CD8-positive, alpha-beta memory T cell (primary cell): ENCODE results near the gene CACNG4. TPM values are rescaled to one million over a fixed set of nuclear protein-coding genes. Genes with fewer than 3 reads are reported as not detected.
"Not testable (repeated sequence)": the region's sequence is repeated elsewhere in the genome, so short reads cannot be mapped to it uniquely, and the experiment has no call there.

Experiments used
- CTCF ChIA-PET: fragments of 350-600 bp; sonication (Branson Sonifier 250); formaldehyde crosslinking; loops from one replicate; lab custom pipeline; 2021; ENCODE audit warnings: antibody characterized with exemption; lab: Charles Lee
- POLR2A ChIA-PET: fragments of 350-600 bp; sonication (Branson Sonifier 250); formaldehyde crosslinking; loops from one replicate; lab custom pipeline; 2021; ENCODE audit warnings: antibody characterized with exemption; lab: Charles Lee
- DNase-seq, 5 donors: peaks; one replicate each; pipeline versions ENCODE4 v3.0.0 to v3.0.0-alpha.2; 2020 to 2022; ENCODE audit warnings: mixed read lengths in 1 of 5
- H3K27ac ChIP-seq: one replicate; pipeline ENCODE4 v1.7.0; 2013; ENCODE audit warnings: low read depth, mild to moderate bottlenecking, low read length, moderate library complexity
- H3K27me3 ChIP-seq: 2 replicates; pipeline ENCODE4 v1.7.0; 2013; ENCODE audit warnings: low read length, mild to moderate bottlenecking; ENCODE audit not compliant: insufficient read depth, poor library complexity, severe bottlenecking
- H3K36me3 ChIP-seq: 2 replicates; pipeline ENCODE4 v1.7.0; 2013; ENCODE audit warnings: mild to moderate bottlenecking, low read length, moderate library complexity; ENCODE audit not compliant: insufficient read depth
- H3K4me1 ChIP-seq: 2 replicates; pipeline ENCODE4 v1.7.0; 2013; ENCODE audit warnings: mild to moderate bottlenecking, low read length, moderate library complexity; ENCODE audit not compliant: insufficient read depth
- H3K4me3 ChIP-seq: 2 replicates; pipeline ENCODE4 v1.7.0; 2013; ENCODE audit warnings: mild to moderate bottlenecking, low read length
- H3K9me3 ChIP-seq: 2 replicates; pipeline ENCODE4 v1.7.0; 2013; ENCODE audit warnings: mild to moderate bottlenecking, low read length
- H3K27ac Mint-ChIP-seq, 8 donors: one replicate each; pipeline ENCODE4 v1.8.0; 2020 to 2021; ENCODE audit warnings: mixed read lengths in 8 of 8, mild to moderate bottlenecking in 6 of 8, inconsistent platforms in 3 of 8, moderate library complexity in 3 of 8
- H3K27me3 Mint-ChIP-seq, 2 donors: one replicate each; pipeline ENCODE4 v1.8.0; 2020 to 2021; ENCODE audit warnings: mixed read lengths in 2 of 2, mild to moderate bottlenecking in 1 of 2, moderate library complexity in 1 of 2
- H3K36me3 Mint-ChIP-seq, 3 donors: one replicate each; pipeline ENCODE4 v1.8.0; 2020 to 2021; ENCODE audit warnings: mixed read lengths in 3 of 3, inconsistent platforms in 1 of 3, mild to moderate bottlenecking in 1 of 3
- H3K4me1 Mint-ChIP-seq, 3 donors: one replicate each; pipeline ENCODE4 v1.8.0; 2020 to 2021; ENCODE audit warnings: mixed read lengths in 3 of 3, inconsistent platforms in 1 of 3, mild to moderate bottlenecking in 1 of 3
- H3K4me3 Mint-ChIP-seq, 7 donors: one replicate each; pipeline ENCODE4 v1.8.0; 2020 to 2021; ENCODE audit warnings: mixed read lengths in 7 of 7, mild to moderate bottlenecking in 6 of 7, moderate library complexity in 4 of 7, inconsistent platforms in 2 of 7
- H3K9me3 Mint-ChIP-seq, 5 donors: one replicate each; pipeline ENCODE4 v1.8.0; 2020 to 2022; ENCODE audit warnings: mixed read lengths in 5 of 5, mild to moderate bottlenecking in 3 of 5, moderate library complexity in 2 of 5, inconsistent platforms in 1 of 5
- polyA plus RNA-seq: library from polyadenylated mRNA; unstranded; fragments of 300-500 nt; fragmentation: Illumina TruSeq; gene quantifications from one replicate; pipeline ENCODE4 v1.2.3, GENCODE V29; 2021
- total RNA-seq, 2 experiments: library from RNA; stranded (reverse); gene quantifications; one replicate each; pipeline ENCODE4 v1.2.3, GENCODE V29; 2021

CACNG4 gene
- total and polyA plus RNA-seq, 3 experiments from 2014 or later: not detected

GRCh38 chr17:67032985-67033384 lies 68.5 kb downstream of the CACNG4 start:
- DNase-seq: no peak
- H3K9me3 ChIP-seq: no peaks in the 10 kb centered on the region
- ChIA-PET CTCF (no interaction called here), POLR2A (no interaction called here)
- H3K4me3 Mint-ChIP-seq: no peak overlapping the region
- no peaks in the 10 kb centered on the region for H3K36me3 Mint-ChIP-seq
- H3K27ac Mint-ChIP-seq: no peak overlapping the region
- no peaks in the 10 kb centered on the region for H3K36me3 ChIP-seq
- H3K9me3 Mint-ChIP-seq: no peaks in the 10 kb centered on the region
- no peak overlapping the region for H3K27ac ChIP-seq
- no peaks in the 10 kb centered on the region for H3K4me1 ChIP-seq
- H3K4me3 ChIP-seq: no peak overlapping the region
- no peaks in the 10 kb centered on the region for H3K27me3 ChIP-seq
- H3K27me3 Mint-ChIP-seq: peaks cover 12 to 15% of the 10 kb centered on the region in 2 donors
- H3K4me1 Mint-ChIP-seq: no peaks in the 10 kb centered on the region

DNA sequence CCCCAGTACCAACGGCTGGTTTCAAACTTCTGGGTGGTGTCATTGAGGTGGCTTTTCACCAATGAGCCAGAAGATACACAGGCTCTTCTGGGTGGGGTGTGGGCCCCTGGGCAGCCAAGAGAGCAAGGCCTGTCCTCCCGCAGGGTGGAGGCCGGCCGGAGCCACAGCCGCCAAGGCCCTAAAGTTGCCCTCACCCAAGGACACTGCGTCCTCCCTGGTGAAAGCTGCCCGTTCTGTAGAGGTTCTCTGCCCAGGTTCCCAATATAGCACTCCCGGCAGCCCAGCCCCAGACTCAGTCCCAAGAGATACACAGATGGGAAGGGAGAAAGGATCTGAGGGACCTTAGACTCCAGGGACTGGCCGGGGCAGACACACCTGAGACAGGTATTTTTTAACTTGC lies 69.1 kb downstream of the CACNG4 start:
- H3K4me3 ChIP-seq: no peak overlapping the region
- no peak overlapping the region for H3K27ac ChIP-seq
- CTCF ChIA-PET: no interaction called here
- no peak for DNase-seq
- no peaks in the 10 kb centered on the region for H3K9me3 Mint-ChIP-seq
- no peaks in the 10 kb centered on the region for H3K4me1 ChIP-seq
- no peaks in the 10 kb centered on the region for H3K9me3 ChIP-seq
- H3K27ac Mint-ChIP-seq: no peak overlapping the region
- H3K36me3 Mint-ChIP-seq: no peaks in the 10 kb centered on the region
- POLR2A ChIA-PET: no interaction called here
- peaks cover 11 to 15% of the 10 kb centered on the region in 2 donors for H3K27me3 Mint-ChIP-seq
- H3K4me3 Mint-ChIP-seq: no peak overlapping the region
- no peaks in the 10 kb centered on the region for H3K27me3 ChIP-seq
- no peaks in the 10 kb centered on the region for H3K4me1 Mint-ChIP-seq
- H3K36me3 ChIP-seq: no peaks in the 10 kb centered on the region

GRCh38 chr17:67035131-67036083 lies 70.9 kb downstream of the CACNG4 start:
- DNase-seq: no peak
- H3K4me1 ChIP-seq: no peaks in the 10 kb centered on the region
- no peaks in the 10 kb centered on the region for H3K36me3 ChIP-seq
- ChIA-PET POLR2A (no interaction called here), CTCF (no interaction called here)
- no peaks in the 10 kb centered on the region for H3K9me3 ChIP-seq
- no peak overlapping the region for H3K27ac Mint-ChIP-seq
- H3K9me3 Mint-ChIP-seq: no peaks in the 10 kb centered on the region
- no peak overlapping the region for H3K4me3 Mint-ChIP-seq
- H3K27me3 ChIP-seq: no peaks in the 10 kb centered on the region
- H3K4me1 Mint-ChIP-seq: no peaks in the 10 kb centered on the region
- peaks cover 9 to 15% of the 10 kb centered on the region in 2 donors for H3K27me3 Mint-ChIP-seq
- H3K4me3 ChIP-seq: no peak overlapping the region
- no peak overlapping the region for H3K27ac ChIP-seq
- H3K36me3 Mint-ChIP-seq: no peaks in the 10 kb centered on the region

GRCh38 chr17:67038861-67039365 lies 74.4 kb downstream of the CACNG4 start:
- ChIA-PET POLR2A (no interaction called here), CTCF (no interaction called here)
- no peak overlapping the region for H3K4me3 Mint-ChIP-seq
- H3K4me1 Mint-ChIP-seq: no peaks in the 10 kb centered on the region
- no peaks in the 10 kb centered on the region for H3K9me3 Mint-ChIP-seq
- H3K36me3 Mint-ChIP-seq: no peaks in the 10 kb centered on the region
- no peaks in the 10 kb centered on the region for H3K27me3 ChIP-seq
- no peak for DNase-seq
- H3K4me3 ChIP-seq: no peak overlapping the region
- H3K4me1 ChIP-seq: no peaks in the 10 kb centered on the region
- H3K27ac ChIP-seq: no peak overlapping the region
- no peak overlapping the region for H3K27ac Mint-ChIP-seq
- H3K9me3 ChIP-seq: no peaks in the 10 kb centered on the region
- H3K27me3 Mint-ChIP-seq: peaks cover 15% of the 10 kb centered on the region in 2 donors
- no peaks in the 10 kb centered on the region for H3K36me3 ChIP-seq

DNA sequence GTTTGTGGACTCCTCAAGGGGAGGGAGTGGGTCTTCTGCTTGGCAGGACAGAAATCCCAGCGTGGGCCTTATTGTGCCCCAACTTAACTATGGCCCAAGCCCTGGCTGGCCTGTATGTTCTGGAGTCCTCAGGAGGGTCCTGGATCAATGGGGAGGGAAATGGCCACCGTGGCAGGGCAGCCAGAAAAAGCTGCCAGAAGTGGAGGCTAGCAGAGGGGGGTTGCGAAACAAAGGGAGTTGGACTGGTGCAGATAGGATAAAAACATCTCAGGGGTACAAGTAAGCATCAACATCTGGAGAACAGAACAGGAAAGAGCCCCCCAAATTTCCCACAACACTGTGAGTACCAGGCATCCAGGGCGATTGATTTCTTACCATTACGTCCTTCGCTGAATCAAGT lies 76.1 kb downstream of the CACNG4 start:
- ChIA-PET POLR2A (no interaction called here), CTCF (no interaction called here)
- Mint-ChIP-seq H3K27ac (peak overlapping the region in 1 of 8 donors; percentile 34), H3K4me3 (no peak overlapping the region), H3K9me3 (no peaks in the 10 kb centered on the region), H3K36me3 (no peaks in the 10 kb centered on the region), H3K27me3 (peaks cover 11 to 15% of the 10 kb centered on the region in 2 donors), H3K4me1 (no peaks in the 10 kb centered on the region)
- Histone ChIP-seq H3K27me3 (no peaks in the 10 kb centered on the region), H3K4me3 (no peak overlapping the region), H3K27ac (no peak overlapping the region), H3K4me1 (no peaks in the 10 kb centered on the region), H3K36me3 (no peaks in the 10 kb centered on the region), H3K9me3 (no peaks in the 10 kb centered on the region)
- no peak for DNase-seq

DNA sequence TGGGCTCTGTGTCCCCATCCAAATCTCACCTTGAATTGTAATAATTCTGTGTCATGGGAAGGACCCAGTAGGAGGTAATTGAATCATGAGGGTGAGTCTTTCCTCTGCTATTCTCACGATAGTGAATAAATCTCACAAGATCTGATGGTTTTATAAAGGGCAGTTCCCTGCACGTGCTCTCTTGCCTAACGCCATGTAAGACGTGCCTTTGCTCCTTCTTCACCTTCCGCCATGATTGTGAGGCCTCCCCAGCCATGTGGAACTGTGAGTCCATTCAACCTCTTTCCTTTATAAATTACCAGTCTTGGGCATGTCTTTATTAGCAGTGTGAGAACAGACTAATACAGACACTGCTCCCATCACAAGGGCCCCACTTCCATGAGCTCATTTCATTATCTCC lies 76.6 kb downstream of the CACNG4 start:
- H3K4me1 ChIP-seq, DNase-seq, H3K36me3 Mint-ChIP-seq, H3K36me3 ChIP-seq, H3K9me3 ChIP-seq, CTCF ChIA-PET, POLR2A ChIA-PET, H3K4me3 ChIP-seq, H3K4me1 Mint-ChIP-seq, H3K27ac Mint-ChIP-seq, H3K27ac ChIP-seq, H3K4me3 Mint-ChIP-seq, H3K9me3 Mint-ChIP-seq, H3K27me3 ChIP-seq: not testable (repeated sequence)
- H3K27me3 Mint-ChIP-seq: peaks cover 13 to 15% of the 10 kb centered on the region in 2 donors

DNA sequence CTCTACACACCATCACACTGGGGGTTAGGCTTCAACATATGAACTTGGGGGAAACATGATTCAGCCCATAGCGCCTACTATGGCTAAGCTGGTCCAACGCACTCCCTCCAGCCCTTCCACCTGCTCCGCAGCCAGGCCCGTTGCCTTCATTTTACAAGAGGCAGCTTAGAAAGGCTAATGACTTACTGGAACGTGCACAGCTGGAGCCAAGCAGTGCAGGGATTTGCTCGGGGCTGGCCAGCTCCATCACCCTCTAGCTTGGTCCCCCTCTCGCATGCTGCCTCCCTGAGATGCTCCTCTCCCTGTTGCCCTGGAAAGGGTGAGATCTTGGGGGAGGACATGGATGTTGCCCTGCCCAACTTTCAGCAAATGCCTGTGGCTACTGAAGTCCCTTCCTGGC lies 77.0 kb downstream of the CACNG4 start:
- no peaks in the 10 kb centered on the region for H3K36me3 ChIP-seq
- H3K4me3 ChIP-seq: no peak overlapping the region
- DNase-seq: no peak
- no peaks in the 10 kb centered on the region for H3K4me1 ChIP-seq
- H3K27ac ChIP-seq: no peak overlapping the region
- CTCF ChIA-PET: no interaction called here
- peaks cover 0 to 4% (median 0%) of the 10 kb centered on the region in 5 donors for H3K9me3 Mint-ChIP-seq
- no peak overlapping the region for H3K4me3 Mint-ChIP-seq
- no peak overlapping the region for H3K27ac Mint-ChIP-seq
- no peaks in the 10 kb centered on the region for H3K4me1 Mint-ChIP-seq
- peaks cover 10 to 14% of the 10 kb centered on the region in 2 donors for H3K27me3 Mint-ChIP-seq
- no peaks in the 10 kb centered on the region for H3K9me3 ChIP-seq
- no peaks in the 10 kb centered on the region for H3K27me3 ChIP-seq
- H3K36me3 Mint-ChIP-seq: no peaks in the 10 kb centered on the region
- POLR2A ChIA-PET: no interaction called here

GRCh38 chr17:67041941-67042899 lies 77.7 kb downstream of the CACNG4 start:
- no peaks in the 10 kb centered on the region for H3K36me3 ChIP-seq
- H3K4me1 ChIP-seq: no peaks in the 10 kb centered on the region
- Mint-ChIP-seq H3K27ac (no peak overlapping the region), H3K36me3 (peaks cover 0 to 5% (median 0%) of the 10 kb centered on the region in 3 donors), H3K9me3 (peaks cover 0 to 7% (median 0%) of the 10 kb centered on the region in 5 donors), H3K27me3 (peaks cover 7 to 10% of the 10 kb centered on the region in 2 donors), H3K4me3 (no peak overlapping the region), H3K4me1 (no peaks in the 10 kb centered on the region)
- CTCF ChIA-PET: no interaction called here
- H3K27me3 ChIP-seq: no peaks in the 10 kb centered on the region
- no peak for DNase-seq
- H3K27ac ChIP-seq: no peak overlapping the region
- POLR2A ChIA-PET: no interaction called here
- no peak overlapping the region for H3K4me3 ChIP-seq
- no peaks in the 10 kb centered on the region for H3K9me3 ChIP-seq
